Keratinocyte (primary cell): ENCODE results near the gene SCFD1.

Experiments
- CTCF ChIP-seq, 3 experiments: IDR thresholded peaks in 1 of 3; conservative IDR thresholded peaks in 1 of 3; optimal IDR thresholded peaks in 1 of 3; 2 replicates in 2 of 3; 3 replicates in 1 of 3; pipeline versions ENCODE3 to v1.5.1; 2011; ENCODE audit warnings: low read length in 3 of 3, mild to moderate bottlenecking in 3 of 3, moderate library complexity in 2 of 3, control low read depth in 1 of 3, inconsistent platforms in 1 of 3; ENCODE audit not compliant: insufficient read depth in 2 of 3; ENCODE audit errors: extremely low read depth in 1 of 3
- EZH2 ChIP-seq: IDR thresholded peaks from one replicate; pipeline ENCODE4 v1.6.1; 2012; ENCODE audit warnings: inconsistent platforms, mild to moderate bottlenecking, low read length, moderate library complexity

- TF ChIP-seq CTCF (optimal IDR thresholded peaks at IDR 0.05 in 1 of 3, IDR thresholded peaks at IDR 0.05 in 1 of 3, conservative IDR thresholded peaks at IDR 0.05 in 1 of 3; ENCODE audit: extremely low read depth in 1 of 3, insufficient read depth in 2 of 3, low read length in 3 of 3) (no peak), EZH2 (no peak)
Measured at GRCh38 chr14:30698463-30698862, 76.3 kb downstream of the SCFD1 start.
